GM18951 (cell line): ENCODE measurements around the gene GNAL.

Source experiments
- POLR2A ChIP-seq: IDR thresholded peaks from 4 replicates; pipeline ENCODE4 v1.6.1; 2011; ENCODE audit warnings: mild to moderate bottlenecking; ENCODE audit not compliant: insufficient read length, insufficient read depth; ENCODE audit errors: extremely low read depth
- in situ Hi-C: fragments of 300-500 bp; cut with MboI; formaldehyde crosslinking; loops from one replicate; pipeline ENCODE4 v1.12.0; 2022; ENCODE audit warnings: low sequenced_read_pairs, mixed read lengths, inconsistent platforms; ENCODE audit not compliant: unreplicated experiment

GNAL gene

GRCh38 chr18:11726556-11726955 lies 37.5 kb downstream of the GNAL start:
- no peak for TF ChIP-seq POLR2A
- in situ Hi-C loops = no loop called here

GRCh38 chr18:11728249-11728648 lies 39.2 kb downstream of the GNAL start:
- in situ Hi-C loops = no loop called here
- TF ChIP-seq POLR2A = no peak

- in situ Hi-C loops = no loop called here
- no peak for TF ChIP-seq POLR2A
These were observed 40.5 kb downstream of the GNAL start for GRCh38 chr18:11729556-11729955.

- no peak for TF ChIP-seq POLR2A
- in situ Hi-C loops = no loop called here
These were observed 44.0 kb downstream of the GNAL start for GRCh38 chr18:11733031-11733430.

GRCh38 chr18:11736656-11737055 lies 47.6 kb downstream of the GNAL start:
- in situ Hi-C loops = no loop called here
- TF ChIP-seq POLR2A = no peak

GRCh38 chr18:11739893-11740292 lies 50.8 kb downstream of the GNAL start:
- TF ChIP-seq POLR2A = no peak
- in situ Hi-C loops = no loop called here

- TF ChIP-seq POLR2A = no peak
- in situ Hi-C loops = no loop called here
These were observed 51.4 kb downstream of the GNAL start for GRCh38 chr18:11740461-11740860.

GRCh38 chr18:11741505-11742145 lies 52.6 kb downstream of the GNAL start:
- in situ Hi-C loops = no loop called here
- no peak for TF ChIP-seq POLR2A

- in situ Hi-C loops = no loop called here
These were observed 56.5 kb downstream of the GNAL start for GRCh38 chr18:11745521-11745920.

GRCh38 chr18:11747286-11747685 lies 58.2 kb downstream of the GNAL start:
- in situ Hi-C loops = no loop called here
- TF ChIP-seq POLR2A = no peak

More at GRCh38 chr18:11745521-11745920, 56.5 kb downstream of the GNAL start:
- no peak for TF ChIP-seq POLR2A

GRCh38 chr18:11747731-11748130 lies 58.7 kb downstream of the GNAL start:
- in situ Hi-C loops = no loop called here
- no peak for TF ChIP-seq POLR2A

GRCh38 chr18:11749305-11749704 lies 60.2 kb downstream of the GNAL start:
- TF ChIP-seq POLR2A = no peak
- in situ Hi-C loops = no loop called here

GRCh38 chr18:11750171-11750570 lies 61.1 kb downstream of the GNAL start:
- in situ Hi-C loops = no loop called here
- no peak for TF ChIP-seq POLR2A

GRCh38 chr18:11750581-11751310 lies 61.7 kb downstream of the GNAL start:
- TF ChIP-seq POLR2A = no peak
- in situ Hi-C loops = no loop called here

- no peak for TF ChIP-seq POLR2A
- in situ Hi-C loops = no loop called here
These were observed 62.5 kb downstream of the GNAL start for GRCh38 chr18:11751341-11752115.
